HEK293T (cell line): Measurements from ENCODE around the gene MAP3K21.

Experiments
- CTCF ChIA-PET: fragments of 350-600 bp; formaldehyde crosslinking; extraction: SDS; loops from one replicate; lab custom pipeline; 2021; ENCODE audit warnings: antibody characterized with exemption, inconsistent platforms; lab: Yijun Ruan, JAX
- POLR2A ChIA-PET: fragments of 350-600 bp; formaldehyde crosslinking; extraction: SDS; loops from one replicate; lab custom pipeline; 2020; ENCODE audit warnings: antibody characterized with exemption, inconsistent platforms; lab: Yijun Ruan, JAX
- DNase-seq: peaks from one replicate; pipeline ENCODE4 v3.0.0; 2012; ENCODE audit warnings: mixed read lengths; ENCODE audit errors: extremely low spot score
- ARNT ChIP-seq: fragments of 450-650 bp; IDR thresholded peaks from 2 replicates; pipeline ENCODE4 v1.6.1; 2017; ENCODE audit warnings: mild to moderate bottlenecking
- BHLHE40 ChIP-seq: fragments of 450-650 bp; IDR thresholded peaks from 2 replicates; pipeline ENCODE4 v1.6.1; 2016; ENCODE audit warnings: mild to moderate bottlenecking, moderate library complexity, borderline replicate concordance
- CTBP1 ChIP-seq: fragments of 450-650 bp; IDR thresholded peaks from 2 replicates; pipeline ENCODE4 v1.6.1; 2016; ENCODE audit warnings: borderline replicate concordance
- ELF4 ChIP-seq: fragments of 450-650 bp; IDR thresholded peaks from 2 replicates; pipeline ENCODE4 v1.6.1; 2017; ENCODE audit warnings: antibody characterized with exemption
- FOXA1 ChIP-seq: fragments of 450-650 bp; IDR thresholded peaks from 2 replicates; pipeline ENCODE4 v1.6.1; 2016; ENCODE audit warnings: mild to moderate bottlenecking
- FOXK2 ChIP-seq: fragments of 450-650 bp; IDR thresholded peaks from 2 replicates; pipeline ENCODE4 v1.6.1; 2016; ENCODE audit warnings: mild to moderate bottlenecking
- FOXM1 ChIP-seq: fragments of 450-650 bp; IDR thresholded peaks from 2 replicates; pipeline ENCODE4 v1.6.1; 2017; ENCODE audit warnings: mild to moderate bottlenecking, borderline replicate concordance
- HDGF ChIP-seq: fragments of 450-650 bp; IDR thresholded peaks from 2 replicates; pipeline ENCODE4 v1.6.1; 2017; ENCODE audit warnings: antibody characterized with exemption, borderline replicate concordance
- L3MBTL2 ChIP-seq: fragments of 450-650 bp; conservative IDR thresholded peaks from 2 replicates; pipeline ENCODE4 v1.6.1; 2016; ENCODE audit warnings: mild to moderate bottlenecking
- LEF1 ChIP-seq: fragments of 450-650 bp; IDR thresholded peaks from 2 replicates; pipeline ENCODE4 v1.6.1; 2017; ENCODE audit warnings: mild to moderate bottlenecking, borderline replicate concordance
- NFRKB ChIP-seq: fragments of 450-650 bp; IDR thresholded peaks from 2 replicates; pipeline ENCODE4 v1.6.1; 2016; ENCODE audit warnings: mild to moderate bottlenecking, moderate library complexity
- PKNOX1 ChIP-seq: fragments of 450-650 bp; IDR thresholded peaks from 2 replicates; pipeline ENCODE4 v1.6.1; 2016
- SP1 ChIP-seq: fragments of 450-650 bp; IDR thresholded peaks from 2 replicates; pipeline ENCODE4 v1.6.1; 2017
- SUZ12 ChIP-seq: fragments of 450-650 bp; IDR thresholded peaks from 2 replicates; pipeline ENCODE4 v1.6.1; 2016; ENCODE audit warnings: mild to moderate bottlenecking
- TARDBP ChIP-seq: fragments of 450-650 bp; IDR thresholded peaks from 2 replicates; pipeline ENCODE4 v1.6.1; 2016
- ZNF384 ChIP-seq: fragments of 450-650 bp; IDR thresholded peaks from 2 replicates; pipeline ENCODE4 v1.6.1; 2016

The MAP3K21 gene

DNA sequence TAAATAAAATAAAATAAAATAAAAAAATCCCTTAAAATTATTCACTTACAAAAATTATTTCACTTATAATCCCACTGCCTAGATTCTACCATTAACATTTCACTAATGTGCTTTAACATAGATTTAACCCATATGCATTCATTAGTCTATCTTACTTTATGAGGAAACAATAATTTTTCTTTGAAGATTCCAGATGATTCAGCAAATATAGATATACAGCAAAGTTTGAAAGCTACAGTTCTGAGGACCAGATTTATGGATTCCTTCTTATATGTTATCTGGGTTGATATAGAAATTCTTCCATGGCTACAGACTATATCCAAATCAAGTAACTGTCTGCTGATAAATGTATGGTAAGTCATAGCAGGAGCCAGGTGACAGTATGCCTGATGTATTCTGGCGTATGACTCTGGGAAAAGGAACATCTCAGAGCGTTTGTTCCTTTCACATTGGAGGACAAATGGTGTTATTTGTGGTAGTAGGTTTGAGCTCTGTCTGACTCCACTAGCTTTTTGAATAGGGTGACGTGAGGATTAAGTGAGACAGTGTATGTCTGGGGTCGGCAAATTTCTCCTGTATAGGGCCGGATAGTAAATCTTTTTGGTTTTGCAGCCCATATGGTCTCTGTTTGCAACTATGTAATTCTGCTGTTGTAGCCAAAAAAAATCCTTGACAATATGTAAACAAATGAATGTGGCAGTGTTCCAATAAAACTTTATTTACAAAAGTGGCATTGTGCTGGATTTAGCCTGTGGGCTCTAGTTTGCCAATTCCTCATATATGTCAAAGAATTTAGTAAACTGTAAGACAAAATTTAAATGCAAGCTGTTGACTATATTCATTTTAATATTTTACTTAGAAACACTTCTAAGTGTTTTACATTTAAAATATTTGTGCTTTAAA, 9.3 kb downstream of the MAP3K21 start:
- ChIA-PET POLR2A (no interaction called here), CTCF (no interaction called here)
- TF ChIP-seq ARNT (no peak), FOXM1 (no peak), FOXK2 (no peak), PKNOX1 (no peak), LEF1 (no peak), HDGF (no peak), L3MBTL2 (no peak), SP1 (no peak), BHLHE40 (no peak), CTBP1 (no peak), ZNF384 (no peak), SUZ12 (no peak), FOXA1 (no peak), NFRKB (no peak), ELF4 (no peak), TARDBP (no peak)
- no peak for DNase-seq

- CTCF ChIA-PET: no interaction called here
- TF ChIP-seq LEF1: no peak
- TF ChIP-seq FOXK2: no peak
- TF ChIP-seq ELF4: no peak
- no peak for TF ChIP-seq SP1
- no peak for TF ChIP-seq ARNT
- TF ChIP-seq TARDBP: no peak
- TF ChIP-seq PKNOX1: no peak
- DNase-seq: no peak
- POLR2A ChIA-PET: no interaction called here
Observed at GRCh38 chr1:233337505-233337904, 10.0 kb downstream of the MAP3K21 start.

- POLR2A ChIA-PET: no interaction called here
- TF ChIP-seq NFRKB (no peak), FOXM1 (no peak), SP1 (no peak), FOXK2 (no peak), SUZ12 (no peak), ELF4 (no peak), FOXA1 (no peak), ARNT (no peak), ZNF384 (no peak), PKNOX1 (no peak), BHLHE40 (no peak), L3MBTL2 (no peak), CTBP1 (no peak), TARDBP (no peak), LEF1 (no peak), HDGF (no peak)
- DNase-seq: no peak
- CTCF ChIA-PET: no interaction called here
Observed at GRCh38 chr1:233338102-233338501, 10.6 kb downstream of the MAP3K21 start.

GRCh38 chr1:233340031-233340555, 12.6 kb downstream of the MAP3K21 start:
- ChIA-PET CTCF (no interaction called here), POLR2A (no interaction called here)
- no peak for DNase-seq
- TF ChIP-seq L3MBTL2 (no peak), LEF1 (no peak)

DNA sequence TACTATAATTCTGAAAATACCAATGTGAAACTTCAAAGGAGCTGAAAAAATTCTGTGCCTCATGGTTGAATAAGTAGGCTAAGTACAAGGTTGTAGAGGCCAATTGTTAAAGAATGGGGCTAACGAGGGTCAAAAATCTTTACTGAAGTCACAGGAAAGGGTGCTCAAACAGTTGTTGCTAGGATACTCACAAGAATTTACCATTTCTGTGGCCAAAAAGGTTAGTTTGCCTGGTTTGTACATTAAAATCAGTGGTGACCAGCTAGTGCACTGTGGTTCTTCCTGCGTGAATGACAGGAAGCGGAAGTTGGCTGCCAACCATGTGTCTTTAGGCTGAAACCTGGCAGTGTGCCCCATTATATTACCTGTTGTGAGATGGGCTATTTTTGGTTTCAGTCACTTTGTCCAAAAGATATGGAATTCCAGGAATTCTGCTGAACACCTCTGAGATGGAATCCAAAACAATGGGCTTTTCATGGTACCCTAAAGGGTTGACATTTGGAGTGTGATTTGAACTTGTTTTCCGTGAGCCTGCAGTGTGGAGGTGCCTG, 13.5 kb downstream of the MAP3K21 start:
- ChIA-PET CTCF (no interaction called here), POLR2A (interaction anchor here (1.1 kb wide), 1 partner anchor 12 kb away, joined by 3 read pairs; no protein-coding TSS in a partner anchor)
- no peak for DNase-seq
- TF ChIP-seq ELF4: no peak
- no peak for TF ChIP-seq NFRKB
- TF ChIP-seq FOXA1: no peak
- no peak for TF ChIP-seq SUZ12
- no peak for TF ChIP-seq ZNF384
- TF ChIP-seq L3MBTL2: no peak
- no peak for TF ChIP-seq PKNOX1
- no peak for TF ChIP-seq TARDBP
- no peak for TF ChIP-seq FOXK2
- no peak for TF ChIP-seq BHLHE40
- no peak for TF ChIP-seq CTBP1
- no peak for TF ChIP-seq HDGF
- TF ChIP-seq FOXM1: no peak
- TF ChIP-seq SP1: no peak
- TF ChIP-seq LEF1: no peak
- no peak for TF ChIP-seq ARNT
